DOHH2 (cell line): ENCODE measurements around the gene MT1H.

Source experiments
- H3F3A ChIP-seq: fragments of 200-600 bp; sonication (generic), shearing (Covaris generic); 2 replicates; pipeline ENCODE4 v1.6.0; 2016; ENCODE audit warnings: antibody characterized with exemption, mild to moderate bottlenecking; ENCODE audit not compliant: control insufficient read depth, insufficient read depth
- H3K27ac ChIP-seq: fragments of 200-600 bp; sonication (generic); 2 replicates; pipeline ENCODE4 v1.5.1; 2014; ENCODE audit warnings: low read depth, mild to moderate bottlenecking, low read length, moderate library complexity
- H3K27me3 ChIP-seq: fragments of 200-600 bp; sonication (generic); 2 replicates; pipeline ENCODE4 v1.6.1; 2014; ENCODE audit warnings: mild to moderate bottlenecking, low read length, mixed read lengths; ENCODE audit not compliant: control insufficient read depth
- H3K36me3 ChIP-seq: fragments of 200-600 bp; sonication (generic); 2 replicates; pipeline ENCODE4 v1.6.1; 2014; ENCODE audit warnings: mild to moderate bottlenecking, low read length, moderate library complexity, mixed read lengths; ENCODE audit not compliant: control insufficient read depth
- H3K4me1 ChIP-seq: fragments of 200-600 bp; sonication (generic); 2 replicates; pipeline ENCODE4 v1.6.1; 2014; ENCODE audit warnings: mild to moderate bottlenecking, low read length, mixed read lengths; ENCODE audit not compliant: control insufficient read depth
- H3K4me2 ChIP-seq: fragments of 200-600 bp; sonication (generic); 2 replicates; pipeline ENCODE4 v1.6.0; 2014; ENCODE audit warnings: mild to moderate bottlenecking, low read length, moderate library complexity
- H3K4me3 ChIP-seq: fragments of 200-600 bp; sonication (generic); 2 replicates; pipeline ENCODE4 v1.5.1; 2014; ENCODE audit warnings: mild to moderate bottlenecking, low read length, mixed read lengths
- H3K79me2 ChIP-seq: fragments of 200-600 bp; sonication (generic); 2 replicates; pipeline ENCODE4 v1.6.1; 2014; ENCODE audit warnings: mild to moderate bottlenecking, low read length, mixed read lengths; ENCODE audit not compliant: control insufficient read depth
- H3K9me2 ChIP-seq: fragments of 200-600 bp; sonication (generic); replicated peaks from 2 replicates; pipeline ENCODE4 v1.6.1; 2014; ENCODE audit warnings: mild to moderate bottlenecking, low read length, mixed read lengths; ENCODE audit not compliant: control insufficient read depth
- H3K9me3 ChIP-seq: fragments of 200-600 bp; sonication (generic); 2 replicates; pipeline ENCODE4 v1.6.1; 2014; ENCODE audit warnings: antibody characterized with exemption, low read length, mixed read lengths; ENCODE audit not compliant: control insufficient read depth, insufficient read depth
- H4K20me1 ChIP-seq: fragments of 200-600 bp; sonication (generic); 2 replicates; pipeline ENCODE4 v1.6.0; 2014; ENCODE audit warnings: low read depth, mild to moderate bottlenecking, antibody characterized with exemption, low read length, moderate library complexity; ENCODE audit not compliant: control insufficient read depth, insufficient read depth
- CTCF ChIP-seq: fragments of 200-600 bp; sonication (generic); IDR thresholded peaks from one replicate; pipeline ENCODE4 v1.5.1; 2014; ENCODE audit warnings: antibody characterized with exemption, mild to moderate bottlenecking, low read depth, low read length; ENCODE audit not compliant: poor library complexity, severe bottlenecking
- EZH2phosphoT487 ChIP-seq: fragments of 200-600 bp; sonication (generic); IDR thresholded peaks from 2 replicates; pipeline ENCODE4 v1.6.1; 2017; ENCODE audit warnings: borderline replicate concordance, mild to moderate bottlenecking, antibody characterized with exemption, low read length, moderate library complexity, mixed read lengths

Gene MT1H

GRCh38 chr16:56649820-56650219 is 19.8 kb upstream of the MT1H start:
- H3K4me1 ChIP-seq: no peaks in the 10 kb centered on the region
- H3K79me2 ChIP-seq: no peaks in the 10 kb centered on the region
- H3K27me3 ChIP-seq: peaks cover 53% of the 10 kb centered on the region
- no peak overlapping the region for H3K27ac ChIP-seq
- H3K9me3 ChIP-seq: no peaks in the 10 kb centered on the region
- TF ChIP-seq EZH2phosphoT487 (no peak), CTCF (no peak)
- no peaks in the 10 kb centered on the region for H4K20me1 ChIP-seq
- no peaks in the 10 kb centered on the region for H3K9me2 ChIP-seq
- H3K36me3 ChIP-seq: no peaks in the 10 kb centered on the region
- H3F3A ChIP-seq: no peaks in the 10 kb centered on the region
- no peak overlapping the region for H3K4me2 ChIP-seq
- no peak overlapping the region for H3K4me3 ChIP-seq

GRCh38 chr16:56651586-56651985 is 18.0 kb upstream of the MT1H start, which contains the start of gene MT1B:
TSS of gene MT1B (plus strand) at chr16:56651886. CDS start at chr16:56651954, 68 bp downstream.
- Histone ChIP-seq H3K27me3 (peaks cover 40% of the 10 kb centered on the region), H3K27ac (no peak within 1 kb of the TSS), H3K4me1 (no peaks in the 10 kb centered on the region)

GRCh38 chr16:56652600-56652999 is 17.0 kb upstream of the MT1H start:
- no peaks in the 10 kb centered on the region for H3K36me3 ChIP-seq
- H4K20me1 ChIP-seq: no peaks in the 10 kb centered on the region
- no peaks in the 10 kb centered on the region for H3K79me2 ChIP-seq
- H3K9me2 ChIP-seq: no peaks in the 10 kb centered on the region
- TF ChIP-seq CTCF: no peak
- no peak for TF ChIP-seq EZH2phosphoT487
- no peak overlapping the region for H3K27ac ChIP-seq
- no peaks in the 10 kb centered on the region for H3K9me3 ChIP-seq
- no peak overlapping the region for H3K4me2 ChIP-seq
- H3K27me3 ChIP-seq: peaks cover 35% of the 10 kb centered on the region
- no peaks in the 10 kb centered on the region for H3K4me1 ChIP-seq
- no peak overlapping the region for H3K4me3 ChIP-seq
- H3F3A ChIP-seq: no peaks in the 10 kb centered on the region

More at GRCh38 chr16:56651586-56651985, 18.0 kb upstream of the MT1H start, which contains the start of gene MT1B:
- Histone ChIP-seq H3K9me2 (no peaks in the 10 kb centered on the region), H3K79me2 (no peaks in the 10 kb centered on the region), H3F3A (no peaks in the 10 kb centered on the region), H3K36me3 (no peaks in the 10 kb centered on the region), H3K4me3 (no peak within 1 kb of the TSS), H4K20me1 (no peaks in the 10 kb centered on the region), H3K9me3 (no peaks in the 10 kb centered on the region), H3K4me2 (no peak within 1 kb of the TSS)
- TF ChIP-seq EZH2phosphoT487 (no peak), CTCF (no peak)
